Cardiac fibroblast (primary cell): ENCODE measurements around the gene SKOR2.
"Not testable (repeated sequence)": the region's sequence is repeated elsewhere in the genome, so short reads cannot be mapped to it uniquely, and the experiment has no call there.

ENCODE experiments used
- DNase-seq, 2 donors: peaks; one replicate each; pipeline versions ENCODE4 v3.0.0 to v3.0.0-alpha.2; 2010; ENCODE audit warnings: low read depth in 2 of 2
- H3K4me3 ChIP-seq, 2 donors: replicated peaks in 1 of 2; 1 replicate in 1 of 2; 2 replicates in 1 of 2; pipeline ENCODE4 v1.5.1; 2011; ENCODE audit warnings: low read depth in 2 of 2, low read length in 2 of 2, mild to moderate bottlenecking in 2 of 2, moderate library complexity in 1 of 2
- CTCF ChIP-seq: IDR thresholded peaks from one replicate; pipeline ENCODE4 v1.5.1; 2011; ENCODE audit warnings: low read depth, mild to moderate bottlenecking, low read length, inconsistent platforms

Gene SKOR2

DNA sequence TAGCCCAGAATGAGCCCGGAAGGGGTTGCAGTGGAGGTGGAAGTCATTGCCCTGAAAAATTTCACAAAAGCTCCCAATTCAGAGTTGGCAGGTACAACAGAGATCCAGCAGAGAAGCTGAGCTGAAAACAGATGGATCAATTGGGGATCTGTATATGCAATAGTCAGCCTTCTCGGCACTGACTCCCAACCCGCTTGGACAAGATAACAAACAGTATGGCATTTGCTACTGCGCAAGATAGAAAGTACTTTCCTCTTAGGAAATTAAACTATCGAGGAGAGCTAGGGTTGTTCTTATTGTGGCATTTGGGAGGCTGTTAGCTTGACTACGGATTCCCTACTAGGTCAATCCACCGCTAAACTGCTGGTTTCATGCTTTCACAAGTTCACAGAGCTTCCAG is 63.7 kb downstream of the SKOR2 start:
- DNase-seq, result no peak
- no peak for TF ChIP-seq CTCF
- no peak overlapping the region for H3K4me3 ChIP-seq

DNA sequence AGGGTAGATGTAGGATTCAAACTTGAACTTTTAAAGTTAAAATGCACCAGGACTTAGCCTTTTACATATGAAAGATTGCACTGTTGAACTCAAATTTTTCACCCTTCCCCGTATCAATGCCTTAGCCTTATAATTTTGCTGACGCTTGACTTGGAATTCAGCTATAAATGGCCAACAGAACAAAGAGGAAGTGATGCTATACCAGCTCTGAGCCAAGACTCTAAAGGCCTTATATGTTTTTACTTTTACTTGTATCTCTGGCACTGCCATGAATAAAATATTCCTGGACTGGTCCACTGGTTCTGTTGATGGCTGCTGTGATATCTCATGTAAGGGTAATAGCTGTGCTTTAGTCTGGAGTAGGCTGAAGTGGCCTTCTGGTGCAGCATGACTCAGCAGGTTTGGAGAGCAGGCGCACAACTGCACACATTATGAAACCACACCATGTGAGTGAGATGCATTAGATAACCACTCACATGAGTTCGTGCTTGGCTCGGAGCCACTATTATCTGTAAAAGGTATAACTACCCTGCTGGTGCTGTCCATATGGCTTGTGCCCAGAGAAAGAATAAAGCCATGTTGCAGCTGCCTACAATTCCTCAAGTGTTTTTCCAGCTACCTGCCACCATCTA is 66.9 kb downstream of the SKOR2 start:
- no peak overlapping the region for H3K4me3 ChIP-seq
- no peak for TF ChIP-seq CTCF
- peak; percentile 52 to 68 for DNase-seq

DNA sequence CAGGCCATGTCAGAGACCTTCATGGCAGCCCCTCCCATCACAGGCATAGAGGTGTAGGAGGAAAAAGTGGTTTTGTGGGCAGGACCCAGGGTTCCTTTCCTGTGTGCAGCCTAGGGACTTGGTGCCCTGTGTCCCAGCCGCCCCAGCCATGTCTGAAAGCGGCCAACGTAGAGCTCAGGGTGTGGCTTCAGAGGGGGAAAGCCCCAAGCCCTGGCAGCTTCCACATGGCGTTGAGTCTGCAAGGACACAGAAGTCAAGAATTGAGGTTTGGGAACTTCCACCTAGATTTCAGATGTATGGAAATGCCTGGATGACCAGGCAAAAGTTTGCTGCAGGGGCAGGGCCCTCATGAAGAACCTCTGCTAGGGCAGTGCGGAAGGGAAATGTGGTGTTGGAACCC is 69.3 kb downstream of the SKOR2 start:
- not testable (repeated sequence) for DNase-seq, H3K4me3 ChIP-seq

GRCh38 chr18:47180765-47181164 is 70.7 kb downstream of the SKOR2 start:
- H3K4me3 ChIP-seq, result no peak overlapping the region
- no peak for TF ChIP-seq CTCF
- DNase-seq, result no peak

GRCh38 chr18:47179520-47179919 is 71.9 kb downstream of the SKOR2 start:
- no peak for TF ChIP-seq CTCF
- DNase-seq, result no peak
- no peak overlapping the region for H3K4me3 ChIP-seq

DNA sequence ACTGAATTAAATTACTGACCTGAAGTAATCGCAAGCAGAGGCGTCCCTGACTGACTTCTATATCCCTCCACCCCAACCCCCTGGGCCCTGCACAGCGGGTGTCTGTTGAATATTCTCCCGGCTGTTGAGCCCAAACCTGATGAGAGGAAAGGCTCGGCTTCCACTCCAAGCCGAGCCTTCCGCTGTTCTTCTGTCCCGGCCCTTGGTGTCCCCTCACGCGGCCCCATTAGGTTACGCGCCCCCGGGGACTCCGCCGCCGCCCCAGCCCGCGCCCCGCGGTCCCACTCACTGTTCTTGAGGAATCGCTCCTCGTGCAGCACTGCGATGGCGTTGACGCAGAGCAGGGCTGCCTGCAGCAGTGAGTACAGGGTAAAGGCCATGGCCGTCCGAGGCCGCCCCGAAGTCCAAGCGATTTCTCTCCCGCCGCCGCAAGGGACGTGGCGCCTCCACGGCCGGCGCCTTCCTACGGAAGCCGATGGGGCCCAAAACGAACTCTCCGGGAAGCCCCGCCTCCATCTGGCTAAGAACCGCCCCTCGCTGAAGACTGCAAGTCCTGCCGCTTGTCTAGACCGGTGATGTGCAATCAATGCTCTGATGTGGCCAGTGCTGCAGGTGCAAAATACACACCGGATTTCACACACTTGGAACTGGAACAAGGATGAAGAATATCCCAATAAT is 75.4 kb downstream of the SKOR2 start, which contains the start of gene IER3IP1:
Gene IER3IP1, minus strand, starts transcription at position 467 of the 678 bp plus-strand sequence. Its CDS starts 87 bp downstream, at position 380.
- peak; percentile 95 to 96 for DNase-seq
- peak; percentile 29 for TF ChIP-seq CTCF
- H3K4me3 ChIP-seq, result peak within 1 kb of the TSS; percentile 84 to 86

DNA sequence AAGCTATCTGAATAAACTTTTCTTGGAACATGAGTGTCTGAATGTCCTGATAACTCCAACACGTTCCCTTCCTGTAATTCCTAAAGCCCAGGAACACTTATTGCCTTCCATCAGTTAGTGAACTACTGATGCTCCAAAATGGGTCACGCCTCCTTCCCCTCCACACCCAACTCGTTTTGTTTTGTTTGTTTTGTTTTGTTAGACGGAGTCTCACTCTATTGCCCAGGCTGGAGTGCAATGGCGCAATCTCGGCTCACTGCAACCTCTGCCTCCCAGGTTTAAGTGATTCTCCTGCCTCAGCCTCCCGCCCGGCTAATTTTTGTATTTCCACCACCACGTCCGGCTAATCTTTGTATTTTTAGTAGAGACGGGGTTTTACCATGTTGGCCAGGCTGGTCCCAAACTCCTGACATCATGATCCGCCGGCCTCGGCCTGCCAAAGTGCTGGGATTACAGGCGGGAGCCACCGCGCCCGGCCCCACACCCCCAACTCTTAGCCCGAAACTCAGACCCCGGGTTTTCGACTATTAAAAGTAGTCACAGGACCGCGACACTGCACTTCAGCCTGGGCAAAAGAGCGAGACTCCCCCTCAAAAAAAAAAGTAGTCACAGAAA is 76.1 kb downstream of the SKOR2 start:
- DNase-seq, result peak; percentile 18 to 34
- H3K4me3 ChIP-seq, result peak overlapping the region; percentile 84 to 86
- no peak for TF ChIP-seq CTCF
